ENCODE data around the gene ADGRE2.

Gene ADGRE2

GRCh38 chr19:14728595-14728994, 49.8 kb downstream of the ADGRE2 start:
- H3K27me3 ChIP-seq (replicated peaks in 2 of 5; ENCODE audit: control insufficient read depth in 4 of 5, insufficient read depth in 5 of 5, low read length in 4 of 5): no peaks in the 10 kb centered on the region
- H3K27ac ChIP-seq (ENCODE audit: insufficient read depth in 1 of 2, low read depth in 1 of 2, low read length in 2 of 2, poor library complexity in 1 of 2, severe bottlenecking in 2 of 2): no peak overlapping the region
- ChIA-PET POLR2A (no interaction called here), CTCF (no interaction called here)
- DNase-seq: no peak
- WGBS (ENCODE audit: insufficient coverage): 62% methylated on average over 6 of the region's 7 CpGs
- H3K36me3 ChIP-seq (ENCODE audit: control insufficient read depth in 4 of 4, insufficient read depth in 4 of 4, low read length in 3 of 4): peaks cover 0 to 10% (median 4%) of the 10 kb centered on the region in 4 experiments
- H3K4me1 ChIP-seq (ENCODE audit: control extremely low read depth in 1 of 4, control insufficient read depth in 4 of 4, insufficient read depth in 4 of 4, low read length in 3 of 4): peaks cover 0 to 8% (median 2%) of the 10 kb centered on the region in 4 experiments
- H3K9me3 ChIP-seq (ENCODE audit: control extremely low read depth in 1 of 5, control insufficient read depth in 4 of 5, insufficient read depth in 2 of 5, low read depth in 1 of 5, low read length in 4 of 5): peaks cover 4 to 51% (median 29%) of the 10 kb centered on the region in 5 experiments
- no peak overlapping the region for H3K4me3 ChIP-seq (ENCODE audit: control insufficient read depth in 1 of 7, extremely low read depth in 1 of 7, insufficient read depth in 4 of 7, low read depth in 2 of 7, low read length in 6 of 7)

GRCh38 chr19:14722127-14722526, 56.2 kb downstream of the ADGRE2 start:
- ChIA-PET POLR2A (no interaction called here), CTCF (no interaction called here)
- Histone ChIP-seq H3K36me3 (ENCODE audit: control insufficient read depth in 4 of 4, insufficient read depth in 4 of 4, low read length in 3 of 4) (peaks cover 20 to 58% (median 26%) of the 10 kb centered on the region in 4 experiments), H3K9me3 (ENCODE audit: control extremely low read depth in 1 of 5, control insufficient read depth in 4 of 5, insufficient read depth in 2 of 5, low read depth in 1 of 5, low read length in 4 of 5) (peaks cover 17 to 86% (median 51%) of the 10 kb centered on the region in 5 experiments), H3K27me3 (replicated peaks in 2 of 5; ENCODE audit: control insufficient read depth in 4 of 5, insufficient read depth in 5 of 5, low read length in 4 of 5) (no peaks in the 10 kb centered on the region), H3K4me1 (ENCODE audit: control extremely low read depth in 1 of 4, control insufficient read depth in 4 of 4, insufficient read depth in 4 of 4, low read length in 3 of 4) (no peaks in the 10 kb centered on the region), H3K27ac (ENCODE audit: insufficient read depth in 1 of 2, low read depth in 1 of 2, low read length in 2 of 2, poor library complexity in 1 of 2, severe bottlenecking in 2 of 2) (no peak overlapping the region), H3K4me3 (ENCODE audit: control insufficient read depth in 1 of 7, extremely low read depth in 1 of 7, insufficient read depth in 4 of 7, low read depth in 2 of 7, low read length in 6 of 7) (no peak overlapping the region)
- no CpG with 5 or more reads among the region's 2 CpGs for WGBS (ENCODE audit: insufficient coverage)
- peak in 1 of 3 donors; percentile 14 for DNase-seq

GRCh38 chr19:14719162-14719561, 59.2 kb downstream of the ADGRE2 start:
- no peaks in the 10 kb centered on the region for H3K4me1 ChIP-seq (ENCODE audit: control extremely low read depth in 1 of 4, control insufficient read depth in 4 of 4, insufficient read depth in 4 of 4, low read length in 3 of 4)
- peaks cover 36 to 83% (median 43%) of the 10 kb centered on the region in 4 experiments for H3K36me3 ChIP-seq (ENCODE audit: control insufficient read depth in 4 of 4, insufficient read depth in 4 of 4, low read length in 3 of 4)
- H3K4me3 ChIP-seq (ENCODE audit: control insufficient read depth in 1 of 7, extremely low read depth in 1 of 7, insufficient read depth in 4 of 7, low read depth in 2 of 7, low read length in 6 of 7): peak overlapping the region in 1 of 7 experiments; percentile 43
- no peak overlapping the region for H3K27ac ChIP-seq (ENCODE audit: insufficient read depth in 1 of 2, low read depth in 1 of 2, low read length in 2 of 2, poor library complexity in 1 of 2, severe bottlenecking in 2 of 2)
- CTCF ChIA-PET: no interaction called here
- H3K9me3 ChIP-seq (ENCODE audit: control extremely low read depth in 1 of 5, control insufficient read depth in 4 of 5, insufficient read depth in 2 of 5, low read depth in 1 of 5, low read length in 4 of 5): peaks cover 20 to 89% (median 56%) of the 10 kb centered on the region in 5 experiments
- POLR2A ChIA-PET: no interaction called here
- WGBS (ENCODE audit: insufficient coverage): 100% methylated on average over 1 of the region's 3 CpGs
- no peaks in the 10 kb centered on the region for H3K27me3 ChIP-seq (replicated peaks in 2 of 5; ENCODE audit: control insufficient read depth in 4 of 5, insufficient read depth in 5 of 5, low read length in 4 of 5)
- DNase-seq: no peak

GRCh38 chr19:14718522-14719116, 59.7 kb downstream of the ADGRE2 start:
- Histone ChIP-seq H3K4me3 (ENCODE audit: control insufficient read depth in 1 of 7, extremely low read depth in 1 of 7, insufficient read depth in 4 of 7, low read depth in 2 of 7, low read length in 6 of 7) (peak overlapping the region in 1 of 7 experiments; percentile 43), H3K27ac (ENCODE audit: insufficient read depth in 1 of 2, low read depth in 1 of 2, low read length in 2 of 2, poor library complexity in 1 of 2, severe bottlenecking in 2 of 2) (no peak overlapping the region), H3K4me1 (ENCODE audit: control extremely low read depth in 1 of 4, control insufficient read depth in 4 of 4, insufficient read depth in 4 of 4, low read length in 3 of 4) (no peaks in the 10 kb centered on the region), H3K27me3 (replicated peaks in 2 of 5; ENCODE audit: control insufficient read depth in 4 of 5, insufficient read depth in 5 of 5, low read length in 4 of 5) (no peaks in the 10 kb centered on the region), H3K9me3 (ENCODE audit: control extremely low read depth in 1 of 5, control insufficient read depth in 4 of 5, insufficient read depth in 2 of 5, low read depth in 1 of 5, low read length in 4 of 5) (peaks cover 20 to 86% (median 56%) of the 10 kb centered on the region in 5 experiments), H3K36me3 (ENCODE audit: control insufficient read depth in 4 of 4, insufficient read depth in 4 of 4, low read length in 3 of 4) (peaks cover 36 to 82% (median 43%) of the 10 kb centered on the region in 4 experiments)
- WGBS (ENCODE audit: insufficient coverage): 99% methylated on average over 18 of the region's 18 CpGs
- DNase-seq: no peak
- POLR2A ChIA-PET: no interaction called here
- CTCF ChIA-PET: no interaction called here

- peaks cover 11 to 67% (median 48%) of the 10 kb centered on the region in 5 experiments for H3K9me3 ChIP-seq (ENCODE audit: control extremely low read depth in 1 of 5, control insufficient read depth in 4 of 5, insufficient read depth in 2 of 5, low read depth in 1 of 5, low read length in 4 of 5)
- H3K27me3 ChIP-seq (replicated peaks in 2 of 5; ENCODE audit: control insufficient read depth in 4 of 5, insufficient read depth in 5 of 5, low read length in 4 of 5): no peaks in the 10 kb centered on the region
- no peak overlapping the region for H3K27ac ChIP-seq (ENCODE audit: insufficient read depth in 1 of 2, low read depth in 1 of 2, low read length in 2 of 2, poor library complexity in 1 of 2, severe bottlenecking in 2 of 2)
- WGBS (ENCODE audit: insufficient coverage): 100% methylated on average over 1 of the region's 4 CpGs
- no peaks in the 10 kb centered on the region for H3K4me1 ChIP-seq (ENCODE audit: control extremely low read depth in 1 of 4, control insufficient read depth in 4 of 4, insufficient read depth in 4 of 4, low read length in 3 of 4)
- no peak for DNase-seq
- H3K4me3 ChIP-seq (ENCODE audit: control insufficient read depth in 1 of 7, extremely low read depth in 1 of 7, insufficient read depth in 4 of 7, low read depth in 2 of 7, low read length in 6 of 7): no peak overlapping the region
- ChIA-PET POLR2A (interaction anchor here (0.6 kb wide), 1 partner anchor 152 kb away, joined by 3 read pairs; no protein-coding TSS in a partner anchor), CTCF (interaction anchor here (0.7 kb wide), 1 partner anchor 142 kb away, joined by 4 read pairs; no protein-coding TSS in a partner anchor)
- H3K36me3 ChIP-seq (ENCODE audit: control insufficient read depth in 4 of 4, insufficient read depth in 4 of 4, low read length in 3 of 4): peaks cover 35 to 90% (median 44%) of the 10 kb centered on the region in 4 experiments
These were observed 62.5 kb downstream of the ADGRE2 start for GRCh38 chr19:14715841-14716240.

- peaks cover 0 to 17% (median 15%) of the 10 kb centered on the region in 5 experiments for H3K9me3 ChIP-seq (ENCODE audit: control extremely low read depth in 1 of 5, control insufficient read depth in 4 of 5, insufficient read depth in 2 of 5, low read depth in 1 of 5, low read length in 4 of 5)
- no peak overlapping the region for H3K27ac ChIP-seq (ENCODE audit: insufficient read depth in 1 of 2, low read depth in 1 of 2, low read length in 2 of 2, poor library complexity in 1 of 2, severe bottlenecking in 2 of 2)
- WGBS (ENCODE audit: insufficient coverage): 100% methylated on average over 5 of the region's 6 CpGs
- H3K27me3 ChIP-seq (replicated peaks in 2 of 5; ENCODE audit: control insufficient read depth in 4 of 5, insufficient read depth in 5 of 5, low read length in 4 of 5): no peaks in the 10 kb centered on the region
- no peaks in the 10 kb centered on the region for H3K4me1 ChIP-seq (ENCODE audit: control extremely low read depth in 1 of 4, control insufficient read depth in 4 of 4, insufficient read depth in 4 of 4, low read length in 3 of 4)
- H3K4me3 ChIP-seq (ENCODE audit: control insufficient read depth in 1 of 7, extremely low read depth in 1 of 7, insufficient read depth in 4 of 7, low read depth in 2 of 7, low read length in 6 of 7): no peak overlapping the region
- CTCF ChIA-PET: interaction anchor here (1.4 kb wide), 1 partner anchor 130 kb away, joined by 3 read pairs; no protein-coding TSS in a partner anchor
- no peak for DNase-seq
- POLR2A ChIA-PET: no interaction called here
- peaks cover 31 to 93% (median 68%) of the 10 kb centered on the region in 4 experiments for H3K36me3 ChIP-seq (ENCODE audit: control insufficient read depth in 4 of 4, insufficient read depth in 4 of 4, low read length in 3 of 4)
These were observed 73.9 kb downstream of the ADGRE2 start for GRCh38 chr19:14704450-14704849.

- H3K4me3 ChIP-seq (ENCODE audit: control insufficient read depth in 1 of 7, extremely low read depth in 1 of 7, insufficient read depth in 4 of 7, low read depth in 2 of 7, low read length in 6 of 7): no peak overlapping the region
- ChIA-PET CTCF (interaction anchor here (1.4 kb wide), 1 partner anchor 129 kb away, joined by 3 read pairs; no protein-coding TSS in a partner anchor), POLR2A (no interaction called here)
- no peak for DNase-seq
- peaks cover 33 to 92% (median 68%) of the 10 kb centered on the region in 4 experiments for H3K36me3 ChIP-seq (ENCODE audit: control insufficient read depth in 4 of 4, insufficient read depth in 4 of 4, low read length in 3 of 4)
- H3K4me1 ChIP-seq (ENCODE audit: control extremely low read depth in 1 of 4, control insufficient read depth in 4 of 4, insufficient read depth in 4 of 4, low read length in 3 of 4): no peaks in the 10 kb centered on the region
- 98% methylated on average over 5 of the region's 6 CpGs for WGBS (ENCODE audit: insufficient coverage)
- H3K27ac ChIP-seq (ENCODE audit: insufficient read depth in 1 of 2, low read depth in 1 of 2, low read length in 2 of 2, poor library complexity in 1 of 2, severe bottlenecking in 2 of 2): no peak overlapping the region
- no peaks in the 10 kb centered on the region for H3K27me3 ChIP-seq (replicated peaks in 2 of 5; ENCODE audit: control insufficient read depth in 4 of 5, insufficient read depth in 5 of 5, low read length in 4 of 5)
- peaks cover 0 to 17% (median 15%) of the 10 kb centered on the region in 5 experiments for H3K9me3 ChIP-seq (ENCODE audit: control extremely low read depth in 1 of 5, control insufficient read depth in 4 of 5, insufficient read depth in 2 of 5, low read depth in 1 of 5, low read length in 4 of 5)
These were observed 74.5 kb downstream of the ADGRE2 start for GRCh38 chr19:14703833-14704232.

Measured in common myeloid progenitor, CD34-positive (primary cell).